Measurements from ENCODE around the gene PAX7. TPM values are rescaled to one million over a fixed set of nuclear protein-coding genes. Genes with fewer than 3 reads are reported as not detected.

Gene PAX7
- total RNA-seq, 1 experiment from 2014 or later: not detected

DNA sequence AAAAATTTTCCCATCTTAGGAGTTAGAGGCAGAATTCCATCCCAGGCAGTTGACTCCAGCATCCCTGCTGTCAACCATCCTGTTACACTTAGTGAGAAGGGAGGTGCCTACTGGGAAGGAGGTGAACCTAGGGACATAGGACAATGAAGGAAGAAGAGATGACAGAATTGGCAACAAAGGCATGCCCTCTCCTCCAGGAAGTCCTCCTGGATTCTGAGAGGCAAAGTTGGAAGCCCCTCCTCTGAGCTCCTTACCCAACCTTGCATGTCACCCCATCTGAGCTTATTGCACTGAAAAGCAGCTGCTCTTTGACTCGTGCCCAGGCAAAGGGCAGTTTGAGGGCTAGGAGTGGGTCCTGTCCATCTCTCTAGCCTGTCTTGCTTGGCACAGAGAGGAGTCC is 66.9 kb downstream of the PAX7 start:
- DNase-seq (ENCODE audit: low read depth): no peak

DNA sequence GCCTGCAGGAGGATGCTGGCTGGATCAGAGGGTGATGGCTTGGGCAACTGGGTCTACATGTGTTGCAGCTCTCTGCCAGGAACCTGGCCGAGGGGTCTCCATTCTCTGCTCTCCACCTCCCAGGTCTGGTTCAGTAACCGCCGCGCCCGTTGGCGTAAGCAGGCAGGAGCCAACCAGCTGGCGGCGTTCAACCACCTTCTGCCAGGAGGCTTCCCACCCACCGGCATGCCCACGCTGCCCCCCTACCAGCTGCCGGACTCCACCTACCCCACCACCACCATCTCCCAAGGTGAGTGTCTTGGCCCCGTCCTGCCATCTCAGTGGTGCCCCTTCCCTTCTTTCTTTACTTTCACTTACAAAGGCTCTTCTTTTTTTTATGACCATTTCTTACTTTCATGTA is 69.9 kb downstream of the PAX7 start:
- no peak for DNase-seq (ENCODE audit: low read depth)

DNA sequence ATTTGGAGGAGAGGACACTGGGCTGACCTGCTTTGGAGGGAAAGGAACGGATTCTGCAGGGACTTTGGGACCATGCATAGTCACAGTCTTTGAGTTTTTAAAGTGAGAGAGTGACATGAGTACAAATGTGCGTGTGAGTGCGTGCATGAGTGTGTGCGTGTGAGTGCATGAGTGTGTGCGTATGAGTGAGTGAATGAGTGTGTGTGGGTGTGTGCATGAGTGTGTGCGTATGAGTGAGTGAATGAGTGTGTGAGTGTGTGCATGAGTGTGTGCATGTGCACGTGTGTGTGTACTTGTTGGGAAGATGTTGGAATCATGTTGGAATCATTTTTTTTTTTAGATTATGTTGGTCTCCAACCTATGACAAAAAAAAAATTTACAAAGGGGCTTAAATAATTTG is 70.5 kb downstream of the PAX7 start:
- no peak for DNase-seq (ENCODE audit: low read depth)

DNA sequence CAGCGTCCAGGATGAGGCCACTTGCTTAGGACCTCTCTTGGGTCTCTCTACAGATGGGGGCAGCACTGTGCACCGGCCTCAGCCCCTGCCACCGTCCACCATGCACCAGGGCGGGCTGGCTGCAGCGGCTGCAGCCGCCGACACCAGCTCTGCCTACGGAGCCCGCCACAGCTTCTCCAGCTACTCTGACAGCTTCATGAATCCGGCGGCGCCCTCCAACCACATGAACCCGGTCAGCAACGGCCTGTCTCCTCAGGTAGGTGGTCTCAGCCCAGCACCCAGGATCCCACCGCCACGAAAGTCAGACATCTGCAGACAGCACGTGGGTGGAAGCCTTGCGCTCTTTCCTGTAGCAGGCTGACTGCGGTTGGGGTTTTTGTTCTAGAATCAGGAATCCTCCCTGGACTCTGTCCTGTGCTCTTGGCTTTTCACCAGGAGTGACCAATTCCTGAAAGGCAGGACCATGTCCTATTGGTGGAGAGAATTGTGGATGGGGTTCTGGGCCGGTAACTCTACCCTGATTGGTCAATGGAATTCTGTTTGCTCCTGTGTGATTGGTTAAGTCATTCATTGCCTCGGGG is 72.5 kb downstream of the PAX7 start:
- peak; percentile 18 for DNase-seq (ENCODE audit: low read depth)

DNA sequence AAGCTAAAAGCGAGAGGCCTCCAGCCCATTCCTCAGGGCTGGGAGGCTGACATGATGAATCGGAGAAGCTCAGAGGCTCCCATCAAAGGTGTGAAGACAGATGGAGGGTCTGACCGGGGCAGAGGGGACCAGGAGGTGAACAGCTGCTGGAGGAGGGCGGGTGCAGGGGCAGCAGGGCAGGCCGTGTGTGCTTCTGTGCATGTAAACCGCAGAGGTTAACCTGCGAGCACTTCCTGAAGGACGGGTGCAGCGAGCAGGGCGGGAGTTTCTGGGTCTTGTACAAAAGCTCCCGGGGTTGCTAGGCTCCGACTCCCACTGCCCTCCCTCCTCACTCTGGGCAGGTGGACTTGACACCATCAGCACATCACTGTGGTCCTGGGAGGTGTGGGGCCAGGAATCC is 75.2 kb downstream of the PAX7 start:
- no peak for DNase-seq (ENCODE audit: low read depth)

DNA sequence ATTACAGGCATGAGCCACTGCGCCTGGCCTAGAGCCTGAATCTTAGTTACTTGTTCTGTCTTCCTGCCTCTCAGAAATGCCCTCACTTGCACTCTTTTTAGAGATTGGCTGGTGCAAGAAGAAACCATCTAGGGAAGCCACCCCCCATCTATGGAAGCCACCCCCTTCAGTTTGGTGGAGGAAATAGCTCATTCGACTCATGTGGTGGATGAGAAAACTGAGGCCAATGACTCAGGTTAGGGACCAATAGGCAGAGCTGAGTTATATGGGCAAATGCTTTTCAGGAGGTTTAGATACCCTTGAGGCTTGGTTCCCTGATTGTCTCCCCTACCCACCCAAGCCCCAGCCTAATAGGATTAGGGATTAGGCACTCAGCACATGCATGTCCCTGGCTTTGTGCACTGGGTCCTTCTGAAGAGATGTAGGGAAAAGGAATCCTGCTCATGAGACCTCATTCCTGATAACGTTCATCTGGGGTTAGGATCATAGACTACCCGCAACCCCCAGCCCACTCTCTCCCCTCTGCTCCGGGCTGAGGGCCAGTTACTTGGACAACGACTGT is 77.1 kb downstream of the PAX7 start:
- DNase-seq (ENCODE audit: low read depth): no peak

DNA sequence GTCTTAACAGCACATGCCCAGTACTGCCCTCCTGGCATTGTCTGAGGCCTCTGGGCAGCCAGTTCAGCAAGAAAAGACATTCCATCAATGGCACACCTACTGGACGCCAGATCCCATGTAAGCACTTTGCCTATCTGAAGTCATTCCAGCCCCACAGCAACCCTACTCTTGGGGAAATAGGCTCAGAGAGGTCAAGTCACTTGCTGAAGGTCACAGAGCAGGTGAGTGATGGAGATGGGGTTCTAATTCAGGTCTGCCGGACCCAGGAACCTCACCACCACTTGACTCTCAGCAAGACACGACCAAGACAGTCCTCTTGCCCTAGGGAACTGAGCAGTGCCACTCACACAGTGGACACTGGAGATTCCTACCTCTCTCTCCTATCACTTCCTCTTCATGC is 79.4 kb downstream of the PAX7 start:
- DNase-seq (ENCODE audit: low read depth): no peak

DNA sequence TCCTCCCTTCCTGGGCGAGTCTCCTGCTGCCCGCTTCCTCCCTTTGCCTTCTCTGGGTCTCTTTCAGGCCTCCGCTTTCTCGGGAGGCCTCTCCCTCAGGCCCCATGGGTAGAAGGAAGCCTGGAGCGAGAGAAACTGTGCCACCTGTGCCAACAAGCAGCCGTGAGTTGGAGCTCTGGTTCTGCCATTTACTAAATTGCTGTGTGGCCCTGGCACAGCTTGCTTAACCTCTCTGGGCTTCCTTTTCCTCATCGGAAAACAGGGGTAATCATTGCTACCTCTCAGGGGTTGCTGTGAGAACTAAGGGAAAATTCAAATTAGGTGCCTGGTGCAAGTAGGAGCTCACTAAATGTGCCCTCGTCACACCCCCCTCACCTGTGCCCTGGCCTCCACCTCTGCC is 80.4 kb downstream of the PAX7 start:
- no peak for DNase-seq (ENCODE audit: low read depth)

DNA sequence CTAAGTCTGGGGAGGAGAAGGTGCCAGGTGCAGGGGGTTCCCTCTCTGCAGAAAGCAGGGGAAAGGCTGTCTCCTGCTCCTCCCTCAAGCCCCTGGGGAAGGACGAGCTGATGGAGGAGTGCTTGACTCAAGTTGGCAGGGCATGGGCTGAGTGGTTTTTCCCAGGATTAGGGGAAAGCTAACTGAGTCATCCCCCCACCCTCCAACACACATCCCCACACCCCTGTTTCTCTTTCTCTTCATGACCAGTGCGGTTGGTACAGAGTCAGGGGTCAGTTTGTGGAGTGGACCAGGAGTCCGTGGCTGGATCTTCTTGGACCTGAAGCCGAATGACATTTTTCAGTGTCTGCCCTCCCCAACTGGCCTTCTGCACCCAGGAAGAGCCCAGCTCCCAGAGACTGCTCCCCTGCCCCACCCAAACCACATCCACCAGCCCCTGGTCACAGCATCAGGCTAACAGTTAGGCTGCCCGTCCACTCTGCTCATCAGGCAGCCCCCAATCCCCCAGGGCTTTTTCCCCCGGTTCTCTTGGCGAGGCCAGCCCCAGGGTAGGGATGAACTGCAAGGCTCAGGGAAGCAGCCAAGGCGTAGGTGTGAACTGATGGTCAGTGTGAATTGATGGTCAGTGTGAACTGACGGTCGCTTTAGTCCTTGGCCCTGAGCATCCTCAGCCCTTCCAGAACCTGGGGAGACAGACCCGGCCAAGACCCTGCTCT is 81.0 kb downstream of the PAX7 start:
- DNase-seq (ENCODE audit: low read depth): no peak

DNA sequence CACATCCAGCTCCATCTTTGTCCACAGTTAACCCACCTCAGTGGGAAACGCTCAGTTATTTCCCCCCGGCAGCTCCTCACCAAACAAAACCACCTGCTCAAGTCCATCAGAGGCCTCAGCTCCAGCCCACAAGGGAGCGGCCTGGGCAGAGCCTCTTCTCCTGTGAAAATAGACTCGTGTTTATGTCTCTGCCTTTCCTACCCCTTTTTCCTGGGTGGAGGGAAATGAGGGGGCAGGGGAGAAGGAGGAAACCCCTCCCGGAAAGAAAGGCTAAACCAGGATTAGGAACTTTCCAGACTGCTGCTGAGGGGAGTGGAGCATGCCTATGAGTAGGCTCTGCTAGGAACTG is 81.6 kb downstream of the PAX7 start:
- DNase-seq (ENCODE audit: low read depth): no peak

DNA sequence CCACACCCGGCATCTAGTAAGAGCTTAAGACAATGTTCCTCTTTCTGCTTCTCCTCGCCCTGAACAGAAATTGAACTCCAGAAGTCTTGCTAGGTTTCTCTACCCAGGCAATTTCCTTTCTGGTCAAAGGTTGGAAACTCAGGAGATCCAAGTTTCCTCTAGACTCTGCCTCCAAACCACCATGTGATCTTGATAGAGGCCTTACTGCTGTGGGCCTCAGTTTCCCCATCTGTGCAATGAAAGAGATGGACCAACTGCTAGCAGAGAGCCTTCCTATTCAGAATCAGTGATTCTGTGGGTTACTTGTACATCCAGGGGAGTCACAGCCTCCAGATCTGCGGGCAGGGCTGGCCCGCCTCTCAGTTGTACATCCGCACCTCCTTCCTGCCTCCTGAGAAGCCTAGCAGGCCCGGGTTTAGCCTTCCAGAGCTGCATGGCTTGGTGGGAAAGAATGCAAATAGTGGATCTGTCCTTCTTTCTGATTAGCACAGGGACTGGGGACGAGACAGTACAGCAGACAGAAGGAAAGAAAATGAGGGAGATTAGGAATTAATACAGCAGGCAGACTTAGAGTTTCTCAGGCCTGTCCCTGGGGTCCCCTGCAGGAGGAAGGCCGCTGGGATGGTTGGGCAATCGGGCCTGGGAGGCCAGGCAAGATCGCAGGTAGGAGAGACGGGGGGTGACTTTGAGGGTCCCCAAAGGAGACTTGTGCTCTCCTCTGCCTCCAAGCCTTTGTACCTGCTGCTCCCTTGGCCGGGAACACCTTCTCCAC is 83.9 kb downstream of the PAX7 start:
- DNase-seq (ENCODE audit: low read depth): no peak

DNA sequence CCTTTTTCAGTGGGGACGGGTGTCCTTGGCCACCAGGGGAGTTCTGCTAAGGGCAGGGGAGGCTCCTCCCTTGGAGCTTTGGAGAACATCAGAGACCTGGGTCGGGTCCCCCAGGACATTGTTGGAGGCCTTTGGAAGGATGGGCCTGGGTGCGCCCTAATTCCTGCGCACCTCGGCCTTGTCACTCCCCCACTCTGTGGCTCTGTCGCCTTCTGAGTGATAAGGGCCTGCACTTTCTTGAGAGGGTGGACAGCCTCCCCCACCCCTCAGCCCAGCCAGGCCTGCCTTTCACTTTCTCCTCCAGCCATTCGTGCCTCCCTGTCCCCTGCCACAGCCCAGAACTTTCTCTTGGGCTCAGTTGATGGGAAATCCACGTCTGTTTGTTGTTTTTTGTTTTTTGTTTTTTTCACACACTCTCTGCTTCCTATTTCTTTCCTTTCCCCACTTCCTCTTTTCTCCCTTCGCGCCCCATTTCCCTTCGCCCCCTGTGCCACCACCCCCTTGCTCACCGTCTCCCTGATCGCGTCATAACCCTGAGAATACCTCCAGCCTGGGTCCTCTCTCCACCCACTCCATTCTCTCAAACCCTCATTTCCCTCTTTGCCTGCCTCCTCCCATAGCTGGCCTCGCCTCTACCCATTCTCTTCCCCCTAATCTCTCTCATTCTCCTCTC is 85.6 kb downstream of the PAX7 start:
- DNase-seq (ENCODE audit: low read depth): no peak

DNA sequence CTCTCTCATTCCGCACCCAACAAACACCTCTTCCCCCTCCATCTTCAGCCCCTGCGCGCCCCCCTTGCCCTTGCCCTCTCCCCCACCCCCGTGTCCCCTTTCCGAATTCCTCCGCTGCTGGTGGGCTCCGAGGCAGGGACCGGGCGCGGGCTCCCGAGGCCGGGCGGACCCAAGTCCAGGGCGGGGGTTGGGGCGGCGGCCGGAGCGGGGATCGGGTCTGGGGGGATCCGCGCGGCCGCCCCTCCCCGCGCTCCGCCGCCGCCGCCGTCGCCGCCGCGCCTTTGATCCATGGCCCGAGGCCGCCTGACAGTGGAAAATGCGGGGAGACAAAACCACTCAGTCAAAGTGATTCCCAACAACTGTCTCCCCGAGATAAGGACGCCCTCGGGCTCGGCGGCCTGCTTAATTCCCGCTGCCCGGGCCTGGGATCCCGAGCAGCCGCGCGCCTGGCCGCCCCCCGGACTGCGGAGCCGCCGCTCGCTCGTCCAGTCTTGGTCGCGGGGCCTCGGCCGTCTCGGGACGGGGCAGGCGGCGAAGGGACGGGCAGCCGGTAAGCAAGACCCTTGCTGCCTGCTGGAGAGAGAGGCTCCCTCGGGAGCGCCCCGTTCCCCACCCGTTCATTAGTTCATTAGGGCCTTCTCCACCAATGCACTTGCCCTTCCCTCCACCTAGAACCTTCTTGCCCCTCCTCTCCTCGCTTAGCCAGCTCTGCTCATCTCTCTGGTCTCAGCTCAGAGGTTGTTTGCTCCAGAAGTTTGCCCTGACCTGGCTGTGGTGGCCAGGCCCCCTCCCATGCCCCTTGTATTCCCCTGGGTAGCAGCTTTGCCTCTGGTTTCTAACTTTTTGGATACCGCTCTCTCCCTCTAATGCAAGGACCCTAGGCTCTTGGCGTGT is 86.4 kb downstream of the PAX7 start:
- no peak for DNase-seq (ENCODE audit: low read depth)

DNA sequence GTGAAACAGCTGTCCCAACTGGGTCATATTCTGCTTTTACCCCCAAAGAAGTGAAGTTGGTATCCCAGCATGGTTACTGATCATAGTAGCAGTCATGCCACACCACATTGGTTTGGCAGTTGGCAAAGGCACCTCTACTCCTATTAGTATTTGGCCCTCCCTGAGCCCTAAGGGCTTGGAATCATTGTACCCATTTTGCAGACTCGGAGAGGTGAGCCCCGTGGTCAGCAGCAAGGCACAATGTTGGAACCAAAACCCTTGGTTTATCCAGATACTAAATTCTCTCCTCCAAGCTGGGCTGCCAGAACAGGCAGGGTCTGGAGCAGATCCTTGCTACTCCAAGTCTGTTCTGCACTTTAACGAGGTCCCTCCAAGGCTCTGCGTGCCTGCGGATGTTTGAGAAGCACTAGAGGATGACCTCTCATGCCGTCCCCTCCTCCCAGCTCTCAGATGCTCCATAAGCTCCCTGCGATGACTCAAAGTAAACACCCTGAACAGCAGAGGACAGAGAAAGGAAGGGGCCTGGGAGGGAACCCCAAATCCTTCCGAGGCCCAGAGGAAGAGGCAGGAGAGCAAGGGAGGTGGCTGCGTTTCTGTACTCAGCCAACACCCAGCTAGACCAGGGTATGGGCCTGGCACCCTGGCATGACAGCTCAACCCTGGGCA is 89.3 kb downstream of the PAX7 start:
- DNase-seq (ENCODE audit: low read depth): no peak

DNA sequence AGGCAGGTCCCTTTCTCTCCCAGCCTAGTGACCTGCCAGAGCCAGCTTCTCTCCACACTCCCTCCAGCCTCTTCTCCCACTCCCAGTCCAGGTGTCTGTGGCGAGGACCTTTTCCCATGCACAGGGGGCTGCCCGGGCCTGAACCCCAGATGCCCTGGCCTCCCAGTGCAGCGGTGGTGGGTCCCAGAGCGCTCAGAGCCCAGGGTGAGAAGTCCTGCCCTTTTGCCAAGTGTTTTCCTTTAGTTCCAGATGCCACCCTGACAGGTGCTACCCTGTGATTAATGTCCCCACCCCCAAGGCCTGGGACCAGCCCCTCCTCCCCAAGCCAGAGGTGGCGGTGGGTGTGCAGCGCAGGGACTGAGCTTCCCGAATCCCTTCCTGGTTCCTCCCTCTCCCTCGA is 90.4 kb downstream of the PAX7 start:
- DNase-seq (ENCODE audit: low read depth): no peak

DNA sequence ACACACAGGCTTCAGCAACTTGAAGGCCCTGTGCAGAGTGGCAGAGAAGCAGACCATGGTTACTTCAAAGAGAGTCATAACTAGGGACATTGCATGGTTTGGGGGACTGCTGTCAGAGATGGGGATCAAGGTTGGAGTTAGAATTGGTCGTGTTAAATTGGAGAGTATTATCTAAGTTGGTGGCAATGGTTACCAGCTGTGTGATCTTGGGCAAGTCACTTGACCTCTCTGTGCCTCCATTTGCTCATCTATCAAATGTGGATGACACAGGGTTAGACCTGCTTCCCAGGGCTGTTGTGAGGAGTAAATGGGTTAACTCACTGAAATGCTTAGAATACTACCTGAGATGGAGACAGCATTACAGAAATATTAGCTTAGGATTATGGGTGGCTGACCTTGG is 91.1 kb downstream of the PAX7 start:
- no peak for DNase-seq (ENCODE audit: low read depth)

DNA sequence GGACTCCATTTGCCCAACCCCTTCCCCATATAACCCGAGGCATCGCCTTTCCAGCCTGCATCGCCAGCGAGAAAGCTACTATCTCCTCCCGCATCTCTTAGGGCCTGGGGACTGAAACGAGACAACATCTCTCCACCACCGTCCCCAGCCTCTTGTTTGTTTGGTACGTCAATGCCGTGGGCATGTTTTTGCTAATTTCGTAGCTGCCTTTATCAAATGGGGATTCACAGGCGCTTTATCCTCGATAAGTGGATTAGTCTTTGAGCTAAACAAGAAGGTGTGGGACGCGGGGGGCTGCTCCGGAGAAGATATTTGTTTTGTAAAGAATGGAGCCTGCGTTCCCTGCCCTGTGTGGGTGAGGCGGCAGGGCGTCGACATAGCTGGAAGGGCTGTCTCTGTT is 91.6 kb downstream of the PAX7 start:
- no peak for DNase-seq (ENCODE audit: low read depth)

DNA sequence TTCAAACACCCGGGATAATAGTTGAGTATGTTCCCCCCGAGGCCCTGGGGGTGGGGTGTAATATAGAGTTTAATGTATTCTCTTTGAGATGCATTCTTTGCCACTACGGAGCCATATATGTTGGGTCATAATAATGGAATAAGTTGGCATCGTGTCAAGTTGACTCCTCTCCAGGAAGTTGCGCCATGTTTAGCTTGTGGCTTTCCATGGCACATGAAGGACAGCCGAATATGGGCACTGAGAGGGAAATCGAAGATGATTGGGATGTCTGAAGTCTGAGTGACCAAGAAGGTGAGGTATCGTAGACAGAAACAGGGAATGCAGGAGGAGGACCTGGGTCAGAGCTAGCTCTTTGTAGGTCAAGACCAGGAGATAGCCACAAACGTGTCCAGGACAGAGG is 92.6 kb downstream of the PAX7 start:
- no peak for DNase-seq (ENCODE audit: low read depth)

DNA sequence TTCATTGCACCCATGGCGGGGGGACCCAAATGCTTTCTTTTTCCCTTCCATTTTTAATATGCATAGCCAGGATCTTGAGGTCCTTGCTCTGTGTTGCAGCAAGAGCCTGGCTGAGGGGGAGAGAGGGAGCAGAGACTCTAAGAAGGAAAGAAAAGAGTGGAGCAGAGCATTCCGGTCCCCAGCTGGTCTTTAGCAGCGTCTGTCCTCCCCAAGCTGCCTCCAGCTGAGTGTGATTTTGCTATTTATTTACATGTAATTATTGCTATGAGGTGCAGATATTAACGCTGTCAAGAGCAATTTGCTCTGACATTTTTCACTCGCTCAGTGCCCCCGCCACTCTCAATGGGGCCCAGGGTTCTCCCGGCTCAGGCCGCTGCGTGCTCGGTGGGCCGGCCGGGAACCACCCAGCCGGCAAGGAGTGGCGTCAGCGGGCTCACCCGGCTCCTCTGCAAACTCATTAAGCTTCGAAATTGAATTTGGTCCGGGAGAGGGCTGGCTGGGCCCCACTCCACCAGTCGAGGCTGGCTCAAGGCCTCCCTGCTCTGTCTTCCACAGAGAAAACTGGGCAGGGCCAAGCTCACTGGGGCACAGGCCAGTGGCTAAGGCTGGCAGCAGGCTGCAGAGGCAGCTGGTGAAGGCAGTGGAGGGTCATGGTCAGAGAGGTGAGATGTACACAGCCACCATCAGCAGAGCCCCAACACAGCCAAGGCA is 93.2 kb downstream of the PAX7 start:
- DNase-seq (ENCODE audit: low read depth): no peak

DNA sequence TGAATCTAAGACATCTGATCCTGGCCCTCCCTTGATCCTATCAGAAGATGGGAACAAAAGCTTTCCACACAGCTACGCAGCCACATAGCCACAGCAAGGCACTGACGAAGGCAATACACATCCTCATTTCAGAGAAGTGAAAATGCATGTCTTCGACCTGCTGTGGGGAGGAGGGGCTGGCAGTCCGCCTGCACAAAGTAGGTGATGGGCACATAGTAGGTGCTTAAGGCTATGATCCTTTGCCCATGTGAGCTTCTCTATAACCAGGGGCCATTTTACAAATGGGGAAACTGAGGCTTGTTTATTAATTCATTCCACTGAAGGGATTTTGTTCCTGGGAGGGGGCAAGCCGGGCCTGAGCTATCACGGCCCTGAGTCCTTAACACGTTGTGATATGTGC is 94.2 kb downstream of the PAX7 start:
- DNase-seq (ENCODE audit: low read depth): no peak
